Glutamatergic neuron (in vitro differentiated cells): ENCODE results near the gene SNX8. TPM values are rescaled to one million over a fixed set of nuclear protein-coding genes. Genes with fewer than 3 reads are reported as not detected.

Source experiments
- DNase-seq: peaks from one replicate; pipeline ENCODE4 v3.0.0; 2022
- H3K27ac Mint-ChIP-seq: one replicate; pipeline ENCODE4 v1.8.0; 2020; ENCODE audit warnings: mild to moderate bottlenecking, mixed read lengths, inconsistent platforms; ENCODE audit not compliant: unreplicated experiment
- H3K27me3 Mint-ChIP-seq: one replicate; pipeline ENCODE4 v1.8.0; 2020; ENCODE audit warnings: mild to moderate bottlenecking, moderate library complexity, mixed read lengths, inconsistent platforms; ENCODE audit not compliant: unreplicated experiment
- H3K36me3 Mint-ChIP-seq: one replicate; pipeline ENCODE4 v1.8.0; 2020; ENCODE audit warnings: mild to moderate bottlenecking, mixed read lengths, inconsistent platforms; ENCODE audit not compliant: unreplicated experiment
- H3K4me1 Mint-ChIP-seq: one replicate; pipeline ENCODE4 v1.8.0; 2020; ENCODE audit warnings: mild to moderate bottlenecking, low read depth, mixed read lengths, inconsistent platforms; ENCODE audit not compliant: unreplicated experiment
- H3K4me3 Mint-ChIP-seq: one replicate; pipeline ENCODE4 v1.8.0; 2020; ENCODE audit warnings: mild to moderate bottlenecking, mixed read lengths, inconsistent platforms; ENCODE audit not compliant: unreplicated experiment
- H3K9me3 Mint-ChIP-seq: one replicate; pipeline ENCODE4 v1.8.0; 2020; ENCODE audit warnings: mild to moderate bottlenecking, moderate library complexity, mixed read lengths, inconsistent platforms; ENCODE audit not compliant: unreplicated experiment
- CTCF ChIP-seq: fragments of 200-600 bp; sonication (generic); IDR thresholded peaks from one replicate; pipeline ENCODE4 v1.5.0; 2021; ENCODE audit not compliant: partially characterized antibody, unreplicated experiment
- total RNA-seq: library from RNA; stranded (reverse); fragmentation: NEBNext Ultra II Directional; extraction: Animal tissue kit (Norgen Biotek cat#: 25700); gene quantifications from one replicate; pipeline ENCODE4 v1.2.1, GENCODE V29; 2021; ENCODE audit not compliant: unreplicated experiment

Gene SNX8
- total RNA-seq, 1 donor from 2014 or later: 22.2 TPM

GRCh38 chr7:2233926-2234325 lies 80.3 kb downstream of the SNX8 start:
- H3K36me3 Mint-ChIP-seq: peaks cover 4% of the 10 kb centered on the region
- H3K9me3 Mint-ChIP-seq: peaks cover 3% of the 10 kb centered on the region
- peaks cover 8% of the 10 kb centered on the region for H3K4me1 Mint-ChIP-seq
- peaks cover 5% of the 10 kb centered on the region for H3K27me3 Mint-ChIP-seq
- H3K4me3 Mint-ChIP-seq: peak overlapping the region; percentile 81
- no peak for TF ChIP-seq CTCF
- peak overlapping the region; percentile 75 for H3K27ac Mint-ChIP-seq
- DNase-seq: no peak

GRCh38 chr7:2232766-2233520 lies 81.3 kb downstream of the SNX8 start, which contains the start of gene MAD1L1:
Gene MAD1L1, minus strand, starts transcription at chr7:2232945. Its CDS starts 2,812 bp downstream, at chr7:2230133.
- peaks cover 5% of the 10 kb centered on the region for H3K27me3 Mint-ChIP-seq
- peak; percentile 97 for DNase-seq
- peaks cover 4% of the 10 kb centered on the region for H3K36me3 Mint-ChIP-seq

GRCh38 chr7:2231992-2232765 lies 82.1 kb downstream of the SNX8 start:
- H3K27me3 Mint-ChIP-seq: peaks cover 5% of the 10 kb centered on the region
- peak overlapping the region; percentile 80 for H3K4me3 Mint-ChIP-seq
- peaks cover 5% of the 10 kb centered on the region for H3K9me3 Mint-ChIP-seq
- peaks cover 8% of the 10 kb centered on the region for H3K4me1 Mint-ChIP-seq
- peaks cover 4% of the 10 kb centered on the region for H3K36me3 Mint-ChIP-seq
- H3K27ac Mint-ChIP-seq: peak overlapping the region; percentile 72
- peak; percentile 45 for DNase-seq
- TF ChIP-seq CTCF: no peak

More at GRCh38 chr7:2232766-2233520, 81.3 kb downstream of the SNX8 start, which contains the start of gene MAD1L1:
- H3K9me3 Mint-ChIP-seq: peaks cover 5% of the 10 kb centered on the region
- H3K27ac Mint-ChIP-seq: peak within 1 kb of the TSS; percentile 99
- H3K4me1 Mint-ChIP-seq: peaks cover 8% of the 10 kb centered on the region
- no peak for TF ChIP-seq CTCF
- peak within 1 kb of the TSS; percentile 99 for H3K4me3 Mint-ChIP-seq

- no peak overlapping the region for H3K27ac Mint-ChIP-seq
- no peak for TF ChIP-seq CTCF
- peaks cover 5% of the 10 kb centered on the region for H3K9me3 Mint-ChIP-seq
- peaks cover 4% of the 10 kb centered on the region for H3K36me3 Mint-ChIP-seq
- H3K4me3 Mint-ChIP-seq: peak overlapping the region; percentile 25
- H3K4me1 Mint-ChIP-seq: peaks cover 8% of the 10 kb centered on the region
- H3K27me3 Mint-ChIP-seq: peaks cover 8% of the 10 kb centered on the region
- no peak for DNase-seq
Measured at GRCh38 chr7:2230882-2231281, 83.4 kb downstream of the SNX8 start.

- H3K27me3 Mint-ChIP-seq: peaks cover 14% of the 10 kb centered on the region
- peak overlapping the region; percentile 38 for H3K4me3 Mint-ChIP-seq
- H3K36me3 Mint-ChIP-seq: peaks cover 4% of the 10 kb centered on the region
- H3K9me3 Mint-ChIP-seq: peaks cover 5% of the 10 kb centered on the region
- TF ChIP-seq CTCF: no peak
- DNase-seq: no peak
- H3K4me1 Mint-ChIP-seq: peaks cover 8% of the 10 kb centered on the region
- peak overlapping the region; percentile 28 for H3K27ac Mint-ChIP-seq
Measured at GRCh38 chr7:2230226-2230625, 84.0 kb downstream of the SNX8 start.
